ENCODE measurements around the gene S100A8. TPM values are rescaled to one million over a fixed set of nuclear protein-coding genes. Genes with fewer than 3 reads are reported as not detected.

Gene S100A8
- total RNA-seq, 1 donor from 2014 or later: not detected

GRCh38 chr1:153342178-153342577, 48.7 kb downstream of the S100A8 start:
- Histone ChIP-seq H3K4me3 (ENCODE audit: insufficient read depth, low read depth, low read length) (no peak overlapping the region), H3K79me2 (ENCODE audit: insufficient read depth, low read length) (no peaks in the 10 kb centered on the region), H4K20me1 (ENCODE audit: insufficient read depth, low read length) (no peaks in the 10 kb centered on the region), H3K9me3 (ENCODE audit: insufficient read depth, low read depth, low read length) (no peaks in the 10 kb centered on the region), H2AFZ (ENCODE audit: low read depth, low read length) (no peak overlapping the region), H3K36me3 (ENCODE audit: insufficient read depth, low read length) (no peaks in the 10 kb centered on the region), H3K9ac (ENCODE audit: low read length) (no peak overlapping the region), H3K4me2 (ENCODE audit: low read length) (no peak overlapping the region), H3K27me3 (ENCODE audit: insufficient read depth, low read length) (no peaks in the 10 kb centered on the region), H3K27ac (ENCODE audit: low read depth, low read length) (no peak overlapping the region), H3K4me1 (ENCODE audit: insufficient read depth, low read length) (no peaks in the 10 kb centered on the region)
- H3K9me3 Mint-ChIP-seq (ENCODE audit: unreplicated experiment): peaks cover 3% of the 10 kb centered on the region
- no peak overlapping the region for H3K4me3 Mint-ChIP-seq (ENCODE audit: unreplicated experiment)
- FAIRE-seq (no peak), DNase-seq (ENCODE audit: low read depth) (no peak)
- TF ChIP-seq EZH2 (IDR thresholded peaks at IDR 0.05; ENCODE audit: insufficient read depth, low read length) (no peak), CTCF (IDR thresholded peaks at IDR 0.05; ENCODE audit: insufficient read depth, low read depth, low read length) (no peak)
- H3K36me3 Mint-ChIP-seq (ENCODE audit: low read depth, unreplicated experiment): no peaks in the 10 kb centered on the region
- no peak overlapping the region for H3K27ac Mint-ChIP-seq (ENCODE audit: unreplicated experiment)
- H3K27me3 Mint-ChIP-seq (ENCODE audit: low read depth, unreplicated experiment): peaks cover 28% of the 10 kb centered on the region
- H3K4me1 Mint-ChIP-seq (ENCODE audit: low read depth, unreplicated experiment): peaks cover 15% of the 10 kb centered on the region

DNA sequence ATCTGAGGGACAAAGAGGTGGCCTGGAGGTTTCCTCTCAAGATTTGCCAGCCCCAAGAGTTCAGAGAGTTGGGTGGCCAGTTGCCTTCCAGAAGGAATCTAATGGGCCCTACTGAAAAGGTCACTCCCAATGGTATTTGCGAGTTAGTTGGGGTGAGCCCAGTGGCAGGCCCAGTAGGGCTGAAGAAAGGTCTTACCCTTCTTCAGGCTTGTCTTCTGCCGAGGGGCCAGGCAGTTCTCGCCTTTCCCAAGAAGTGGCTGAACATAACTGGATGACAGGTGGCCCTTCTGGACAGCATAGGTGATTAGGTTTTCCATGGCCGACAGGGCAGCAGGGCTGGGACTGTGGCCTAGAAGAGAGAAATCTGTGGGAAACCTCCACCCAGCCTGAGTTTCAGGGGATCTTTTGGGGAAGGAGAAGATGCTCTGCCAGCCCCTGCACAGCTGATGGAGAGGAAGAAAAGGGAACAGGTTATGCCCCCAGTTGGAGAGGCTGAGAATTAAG, 49.4 kb downstream of the S100A8 start:
- TF ChIP-seq CTCF (IDR thresholded peaks at IDR 0.05; ENCODE audit: insufficient read depth, low read depth, low read length) (no peak), EZH2 (IDR thresholded peaks at IDR 0.05; ENCODE audit: insufficient read depth, low read length) (no peak)
- FAIRE-seq (no peak), DNase-seq (ENCODE audit: low read depth) (no peak)
- Histone ChIP-seq H3K4me2 (ENCODE audit: low read length) (no peak overlapping the region), H3K4me1 (ENCODE audit: insufficient read depth, low read length) (no peaks in the 10 kb centered on the region), H3K27me3 (ENCODE audit: insufficient read depth, low read length) (no peaks in the 10 kb centered on the region), H3K36me3 (ENCODE audit: insufficient read depth, low read length) (no peaks in the 10 kb centered on the region), H3K27ac (ENCODE audit: low read depth, low read length) (no peak overlapping the region), H4K20me1 (ENCODE audit: insufficient read depth, low read length) (no peaks in the 10 kb centered on the region), H2AFZ (ENCODE audit: low read depth, low read length) (no peak overlapping the region), H3K9me3 (ENCODE audit: insufficient read depth, low read depth, low read length) (no peaks in the 10 kb centered on the region), H3K79me2 (ENCODE audit: insufficient read depth, low read length) (no peaks in the 10 kb centered on the region), H3K4me3 (ENCODE audit: insufficient read depth, low read depth, low read length) (no peak overlapping the region), H3K9ac (ENCODE audit: low read length) (no peak overlapping the region)
- no peaks in the 10 kb centered on the region for H3K36me3 Mint-ChIP-seq (ENCODE audit: low read depth, unreplicated experiment)
- peaks cover 15% of the 10 kb centered on the region for H3K4me1 Mint-ChIP-seq (ENCODE audit: low read depth, unreplicated experiment)
- H3K27ac Mint-ChIP-seq (ENCODE audit: unreplicated experiment): no peak overlapping the region
- H3K27me3 Mint-ChIP-seq (ENCODE audit: low read depth, unreplicated experiment): peaks cover 28% of the 10 kb centered on the region
- H3K4me3 Mint-ChIP-seq (ENCODE audit: unreplicated experiment): no peak overlapping the region
- peaks cover 3% of the 10 kb centered on the region for H3K9me3 Mint-ChIP-seq (ENCODE audit: unreplicated experiment)

DNA sequence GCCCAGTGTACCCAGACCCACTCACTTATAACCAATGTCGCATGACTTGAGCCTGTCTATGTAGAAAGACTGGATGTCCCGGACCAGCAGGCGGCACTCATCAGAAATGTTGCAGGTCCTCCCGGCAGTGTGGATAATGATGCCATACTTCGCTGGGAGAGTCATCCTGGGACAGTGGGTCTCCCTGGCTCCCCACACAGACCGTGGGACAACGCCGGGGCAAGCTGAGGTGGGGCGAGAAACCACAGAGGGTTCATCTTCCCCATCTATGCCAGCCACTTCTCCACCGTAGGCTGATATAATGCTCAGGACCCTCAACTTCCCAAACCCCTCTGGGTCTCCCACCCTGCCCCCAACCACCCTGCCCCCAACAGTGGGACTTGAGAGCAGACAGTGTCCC, 50.5 kb downstream of the S100A8 start:
- TF ChIP-seq EZH2 (IDR thresholded peaks at IDR 0.05; ENCODE audit: insufficient read depth, low read length) (no peak), CTCF (IDR thresholded peaks at IDR 0.05; ENCODE audit: insufficient read depth, low read depth, low read length) (no peak)
- H2AFZ ChIP-seq (ENCODE audit: low read depth, low read length): no peak overlapping the region
- no peak overlapping the region for H3K27ac ChIP-seq (ENCODE audit: low read depth, low read length)
- H3K79me2 ChIP-seq (ENCODE audit: insufficient read depth, low read length): no peaks in the 10 kb centered on the region
- no peak overlapping the region for H3K4me2 ChIP-seq (ENCODE audit: low read length)
- no peaks in the 10 kb centered on the region for H3K36me3 ChIP-seq (ENCODE audit: insufficient read depth, low read length)
- H3K9me3 Mint-ChIP-seq (ENCODE audit: unreplicated experiment): peaks cover 3% of the 10 kb centered on the region
- H3K9me3 ChIP-seq (ENCODE audit: insufficient read depth, low read depth, low read length): no peaks in the 10 kb centered on the region
- H4K20me1 ChIP-seq (ENCODE audit: insufficient read depth, low read length): no peaks in the 10 kb centered on the region
- FAIRE-seq (no peak), DNase-seq (ENCODE audit: low read depth) (no peak)
- no peaks in the 10 kb centered on the region for H3K27me3 ChIP-seq (ENCODE audit: insufficient read depth, low read length)
- H3K9ac ChIP-seq (ENCODE audit: low read length): no peak overlapping the region
- H3K4me1 ChIP-seq (ENCODE audit: insufficient read depth, low read length): no peaks in the 10 kb centered on the region
- H3K4me1 Mint-ChIP-seq (ENCODE audit: low read depth, unreplicated experiment): peaks cover 15% of the 10 kb centered on the region
- H3K27ac Mint-ChIP-seq (ENCODE audit: unreplicated experiment): no peak overlapping the region
- H3K4me3 ChIP-seq (ENCODE audit: insufficient read depth, low read depth, low read length): no peak overlapping the region
- H3K4me3 Mint-ChIP-seq (ENCODE audit: unreplicated experiment): no peak overlapping the region
- no peaks in the 10 kb centered on the region for H3K36me3 Mint-ChIP-seq (ENCODE audit: low read depth, unreplicated experiment)
- peaks cover 20% of the 10 kb centered on the region for H3K27me3 Mint-ChIP-seq (ENCODE audit: low read depth, unreplicated experiment)
